Parathyroid adenoma (tissue), 2 donors: ENCODE results near the gene FBXO41.

Experiments used
- H2AFZ ChIP-seq: fragments of 300-600 bp; sonication (generic); one replicate; pipeline ENCODE4 v1.7.0; 2017; ENCODE audit warnings: antibody characterized with exemption, mild to moderate bottlenecking
- H3K27ac ChIP-seq: fragments of 300-600 bp; sonication (generic); one replicate; pipeline ENCODE4 v1.7.0; 2017
- H3K27me3 ChIP-seq: fragments of 300-600 bp; sonication (generic); one replicate; pipeline ENCODE4 v1.7.0; 2017; ENCODE audit warnings: low read length; ENCODE audit not compliant: control insufficient read depth, insufficient read depth
- H3K36me3 ChIP-seq: fragments of 300-600 bp; sonication (generic); one replicate; pipeline ENCODE4 v1.7.0; 2017; ENCODE audit warnings: low read length; ENCODE audit not compliant: control insufficient read depth, insufficient read depth
- H3K4me1 ChIP-seq: fragments of 300-600 bp; sonication (generic); one replicate; pipeline ENCODE4 v1.7.0; 2017; ENCODE audit warnings: control low read depth
- H3K4me2 ChIP-seq: fragments of 300-600 bp; sonication (generic); one replicate; pipeline ENCODE4 v1.7.0; 2017; ENCODE audit warnings: low read length
- H3K4me3 ChIP-seq: fragments of 300-600 bp; sonication (generic); one replicate; pipeline ENCODE4 v1.7.0; 2017; ENCODE audit warnings: low read depth, low read length
- H3K79me2 ChIP-seq: fragments of 300-600 bp; sonication (generic); one replicate; pipeline ENCODE4 v1.7.0; 2017; ENCODE audit warnings: control low read depth
- H3K9ac ChIP-seq: fragments of 300-600 bp; sonication (generic); one replicate; pipeline ENCODE4 v1.7.0; 2017; ENCODE audit warnings: mild to moderate bottlenecking
- H3K9me3 ChIP-seq: fragments of 300-600 bp; sonication (generic); one replicate; pipeline ENCODE4 v1.7.0; 2017; ENCODE audit warnings: low read length; ENCODE audit not compliant: control insufficient read depth
- TF ChIP-seq, protein P1 (sequence below): fragments of 300-600 bp; sonication (generic); IDR thresholded peaks from one replicate; pipeline ENCODE4 v1.7.0; 2017; ENCODE audit warnings: antibody characterized with exemption, mild to moderate bottlenecking
- donor health status: primary hyperparathyroidism.

FBXO41 gene

GRCh38 chr2:73283545-73284295, 558 bp downstream of the FBXO41 start:
- H3K27me3 ChIP-seq = no peaks in the 10 kb centered on the region
- peak overlapping the region; percentile 48 for H3K4me3 ChIP-seq
- peak overlapping the region; percentile 43 for H3K27ac ChIP-seq
- H3K36me3 ChIP-seq = no peaks in the 10 kb centered on the region
- TF ChIP-seq, protein P1, sequence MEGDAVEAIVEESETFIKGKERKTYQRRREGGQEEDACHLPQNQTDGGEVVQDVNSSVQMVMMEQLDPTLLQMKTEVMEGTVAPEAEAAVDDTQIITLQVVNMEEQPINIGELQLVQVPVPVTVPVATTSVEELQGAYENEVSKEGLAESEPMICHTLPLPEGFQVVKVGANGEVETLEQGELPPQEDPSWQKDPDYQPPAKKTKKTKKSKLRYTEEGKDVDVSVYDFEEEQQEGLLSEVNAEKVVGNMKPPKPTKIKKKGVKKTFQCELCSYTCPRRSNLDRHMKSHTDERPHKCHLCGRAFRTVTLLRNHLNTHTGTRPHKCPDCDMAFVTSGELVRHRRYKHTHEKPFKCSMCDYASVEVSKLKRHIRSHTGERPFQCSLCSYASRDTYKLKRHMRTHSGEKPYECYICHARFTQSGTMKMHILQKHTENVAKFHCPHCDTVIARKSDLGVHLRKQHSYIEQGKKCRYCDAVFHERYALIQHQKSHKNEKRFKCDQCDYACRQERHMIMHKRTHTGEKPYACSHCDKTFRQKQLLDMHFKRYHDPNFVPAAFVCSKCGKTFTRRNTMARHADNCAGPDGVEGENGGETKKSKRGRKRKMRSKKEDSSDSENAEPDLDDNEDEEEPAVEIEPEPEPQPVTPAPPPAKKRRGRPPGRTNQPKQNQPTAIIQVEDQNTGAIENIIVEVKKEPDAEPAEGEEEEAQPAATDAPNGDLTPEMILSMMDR = no peak
- H3K4me1 ChIP-seq = peaks cover 12% of the 10 kb centered on the region
- H3K4me2 ChIP-seq = peak overlapping the region; percentile 73
- no peaks in the 10 kb centered on the region for H3K9me3 ChIP-seq
- H2AFZ ChIP-seq = peak overlapping the region; percentile 93
- H3K79me2 ChIP-seq = no peaks in the 10 kb centered on the region
- peak overlapping the region; percentile 54 for H3K9ac ChIP-seq

GRCh38 chr2:73282924-73283544, 1.2 kb downstream of the FBXO41 start:
- Histone ChIP-seq H3K36me3 (no peaks in the 10 kb centered on the region), H2AFZ (peak overlapping the region; percentile 93), H3K9me3 (no peaks in the 10 kb centered on the region), H3K4me2 (peak overlapping the region; percentile 73), H3K27ac (peak overlapping the region; percentile 43), H3K4me3 (no peak overlapping the region), H3K9ac (no peak overlapping the region), H3K27me3 (no peaks in the 10 kb centered on the region), H3K4me1 (peaks cover 12% of the 10 kb centered on the region), H3K79me2 (no peaks in the 10 kb centered on the region)
- TF ChIP-seq, protein P1 = no peak

- Histone ChIP-seq H3K27me3 (no peaks in the 10 kb centered on the region), H3K4me3 (no peak overlapping the region), H3K4me1 (peaks cover 12% of the 10 kb centered on the region), H3K36me3 (no peaks in the 10 kb centered on the region), H3K4me2 (no peak overlapping the region), H3K9me3 (no peaks in the 10 kb centered on the region), H2AFZ (no peak overlapping the region), H3K27ac (no peak overlapping the region), H3K9ac (no peak overlapping the region), H3K79me2 (no peaks in the 10 kb centered on the region)
- TF ChIP-seq, protein P1 = no peak
Observed at GRCh38 chr2:73281244-73281643, 3.0 kb downstream of the FBXO41 start.

DNA sequence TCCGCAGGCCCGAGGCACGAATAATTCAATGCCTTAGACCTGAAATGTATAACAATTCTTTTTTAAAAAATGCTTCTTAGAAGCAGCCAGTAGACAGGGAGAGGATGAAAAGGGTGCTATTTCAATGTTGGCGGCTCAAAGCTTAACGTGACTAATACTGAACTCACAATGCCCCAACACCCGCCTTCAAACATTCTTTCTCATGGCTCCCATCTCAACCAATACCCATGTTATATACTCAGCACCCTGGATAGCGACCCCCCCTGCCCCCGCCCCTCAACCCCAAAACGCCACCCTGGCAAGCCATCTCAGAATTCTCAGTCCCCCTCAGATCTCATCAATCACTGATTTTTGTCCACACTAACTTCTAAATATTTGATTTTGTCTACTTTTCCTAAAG, 4.4 kb downstream of the FBXO41 start:
- Histone ChIP-seq H3K79me2 (no peaks in the 10 kb centered on the region), H3K36me3 (no peaks in the 10 kb centered on the region), H3K4me2 (no peak overlapping the region), H3K9ac (no peak overlapping the region), H3K4me3 (no peak overlapping the region), H3K4me1 (peaks cover 8% of the 10 kb centered on the region), H3K27ac (no peak overlapping the region), H2AFZ (no peak overlapping the region), H3K27me3 (no peaks in the 10 kb centered on the region), H3K9me3 (no peaks in the 10 kb centered on the region)
- TF ChIP-seq, protein P1 = no peak
